IPS-NIHi11 (cell line): ENCODE data around the gene KDM2A.

Experiments used
- DNase-seq: peaks from one replicate; pipeline ENCODE4 v3.0.0; 2012; ENCODE audit warnings: mixed read lengths, low spot score

Gene KDM2A

GRCh38 chr11:67273260-67273990 is 154.4 kb downstream of the KDM2A start:
- DNase-seq: no peak

DNA sequence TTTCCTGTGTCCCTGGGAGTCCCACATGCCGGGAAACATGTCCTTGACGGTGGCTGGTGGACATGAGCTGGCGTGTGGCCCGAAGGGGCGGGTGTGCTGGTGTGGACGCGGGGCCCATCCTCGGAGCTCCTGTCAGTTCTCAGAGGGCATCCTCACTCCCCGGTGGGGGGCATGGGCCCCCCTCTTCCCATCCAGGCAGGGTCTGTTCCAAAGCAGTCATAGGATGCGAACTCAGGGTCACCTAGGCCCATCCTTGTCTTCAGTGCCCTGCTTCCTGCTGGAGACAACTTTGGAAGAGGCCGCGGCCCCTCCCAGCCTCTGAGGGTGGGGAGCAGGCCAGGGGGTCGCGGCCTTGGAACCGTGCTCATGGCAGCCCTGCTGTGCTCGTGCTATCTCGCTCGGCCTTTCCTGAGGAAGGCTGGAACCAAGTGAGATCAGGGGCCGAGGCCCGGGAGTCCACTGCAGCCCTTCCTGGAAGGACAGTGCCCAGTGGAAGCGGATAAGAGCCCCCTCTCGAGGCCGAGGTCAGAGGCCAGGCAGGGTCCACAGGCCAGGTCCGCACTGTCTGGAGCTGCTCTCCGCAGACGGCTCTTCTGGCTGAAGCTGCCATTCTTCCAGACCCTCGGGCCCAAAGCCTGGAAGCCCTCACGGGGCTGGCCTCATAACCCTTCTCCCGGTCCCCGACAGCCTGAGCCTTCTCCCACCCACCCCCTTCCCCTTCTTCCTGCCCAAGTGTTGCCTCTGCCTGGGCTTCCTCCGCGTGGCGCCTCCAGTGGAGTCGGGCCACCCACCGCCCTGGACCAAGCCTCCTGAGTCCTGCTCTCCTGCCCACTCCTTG is 155.9 kb downstream of the KDM2A start:
- DNase-seq: no peak

DNA sequence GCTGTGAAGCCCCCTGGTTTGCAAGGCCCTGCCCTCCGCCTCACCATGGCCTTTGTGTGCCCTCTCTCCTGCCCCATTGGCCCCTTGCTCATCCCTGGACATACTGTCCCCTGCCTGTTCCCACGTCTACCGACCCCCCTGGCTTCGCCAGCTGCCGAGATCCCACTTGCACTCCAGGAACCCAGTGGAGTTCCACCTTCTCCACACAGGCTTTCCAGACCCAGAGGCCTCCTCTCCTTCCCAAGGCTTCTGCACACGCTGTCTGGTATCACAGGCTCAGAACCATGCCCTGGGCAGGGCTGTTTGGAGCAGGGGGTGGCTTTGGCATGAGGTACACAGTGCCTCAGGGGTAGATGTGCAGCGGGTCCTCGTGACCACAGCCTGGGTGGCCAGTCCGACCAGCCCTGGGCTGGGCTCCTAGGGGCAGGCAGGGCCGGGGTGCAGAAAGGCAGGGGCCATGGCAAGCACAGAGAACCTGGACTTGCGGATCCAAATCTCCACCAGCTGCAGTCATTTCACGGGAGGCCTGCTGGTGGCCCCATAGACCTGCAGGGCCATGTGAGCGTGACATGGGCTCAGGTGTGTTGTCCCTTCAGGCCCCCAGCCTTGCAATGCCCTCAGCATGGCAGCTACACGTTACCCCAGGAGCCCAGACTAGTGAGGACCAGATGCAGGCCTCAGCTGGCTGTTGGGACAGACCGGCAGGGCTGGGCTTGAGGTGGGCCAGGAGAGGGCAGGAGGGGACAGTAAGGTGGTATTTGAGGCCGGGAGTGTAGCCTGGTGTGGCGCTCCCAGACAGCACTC is 156.7 kb downstream of the KDM2A start:
- no peak for DNase-seq

DNA sequence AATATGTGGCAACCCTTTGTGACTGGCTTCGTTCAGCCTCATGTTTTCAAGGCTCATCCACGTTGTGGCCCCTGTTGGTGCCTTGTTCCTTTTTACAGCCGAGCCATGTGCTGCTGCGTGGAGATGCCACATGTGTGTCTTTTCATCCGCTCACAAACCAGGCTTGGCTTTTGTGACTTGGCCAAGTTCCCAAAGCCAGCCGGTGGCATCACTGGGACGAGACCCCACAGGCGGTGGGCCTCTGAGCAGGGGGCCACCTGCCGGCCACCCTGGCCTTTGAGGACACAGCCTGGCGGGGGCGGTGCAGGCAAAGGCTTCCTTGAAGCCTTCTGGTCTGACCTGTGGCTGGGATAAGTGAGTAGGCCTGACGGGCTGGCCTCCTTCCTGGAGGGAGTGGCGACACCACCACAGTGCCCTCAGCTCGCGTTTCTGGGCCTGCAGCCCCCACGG is 157.7 kb downstream of the KDM2A start:
- DNase-seq: no peak

DNA sequence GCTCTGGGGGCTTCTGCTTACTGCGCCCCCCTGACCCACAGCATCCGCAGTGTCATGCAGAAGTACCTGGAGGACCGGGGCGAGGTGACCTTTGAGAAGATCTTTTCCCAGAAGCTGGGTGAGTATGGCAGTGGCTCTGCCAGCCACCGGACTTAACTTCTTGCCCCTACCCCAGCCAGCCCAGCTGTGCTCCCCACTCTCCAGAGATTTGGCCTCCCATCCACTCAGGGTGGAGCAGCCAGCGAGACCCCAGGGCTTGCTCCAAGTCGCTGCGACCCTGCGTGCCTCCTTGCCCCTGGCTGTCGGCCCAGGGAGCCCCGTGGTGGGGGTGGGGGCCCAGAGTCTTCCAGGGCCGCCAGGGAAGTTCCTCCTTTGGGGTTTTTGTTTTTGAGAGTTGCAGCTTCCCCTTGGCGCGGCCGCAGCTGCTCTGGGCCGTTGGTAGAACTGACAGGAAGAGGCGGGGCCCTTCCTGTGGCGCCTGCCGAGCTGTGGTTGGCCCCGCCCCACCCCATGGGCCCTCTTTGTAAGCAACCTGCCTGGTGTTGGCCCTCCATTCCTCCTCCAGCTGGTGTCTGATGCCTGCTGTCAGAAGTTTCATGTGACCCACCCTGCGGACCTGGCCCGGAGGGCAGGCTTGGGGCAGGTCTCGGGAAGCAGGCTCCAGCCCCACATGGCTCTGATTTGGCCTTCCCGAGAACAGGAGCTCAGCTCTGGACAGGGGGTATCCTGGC is 158.3 kb downstream of the KDM2A start:
- DNase-seq: peak; percentile 84

- DNase-seq: no peak
Measured at GRCh38 chr11:67278135-67278938, 159.3 kb downstream of the KDM2A start.

- DNase-seq: no peak
Measured at GRCh38 chr11:67278939-67279588, 160.0 kb downstream of the KDM2A start.

DNA sequence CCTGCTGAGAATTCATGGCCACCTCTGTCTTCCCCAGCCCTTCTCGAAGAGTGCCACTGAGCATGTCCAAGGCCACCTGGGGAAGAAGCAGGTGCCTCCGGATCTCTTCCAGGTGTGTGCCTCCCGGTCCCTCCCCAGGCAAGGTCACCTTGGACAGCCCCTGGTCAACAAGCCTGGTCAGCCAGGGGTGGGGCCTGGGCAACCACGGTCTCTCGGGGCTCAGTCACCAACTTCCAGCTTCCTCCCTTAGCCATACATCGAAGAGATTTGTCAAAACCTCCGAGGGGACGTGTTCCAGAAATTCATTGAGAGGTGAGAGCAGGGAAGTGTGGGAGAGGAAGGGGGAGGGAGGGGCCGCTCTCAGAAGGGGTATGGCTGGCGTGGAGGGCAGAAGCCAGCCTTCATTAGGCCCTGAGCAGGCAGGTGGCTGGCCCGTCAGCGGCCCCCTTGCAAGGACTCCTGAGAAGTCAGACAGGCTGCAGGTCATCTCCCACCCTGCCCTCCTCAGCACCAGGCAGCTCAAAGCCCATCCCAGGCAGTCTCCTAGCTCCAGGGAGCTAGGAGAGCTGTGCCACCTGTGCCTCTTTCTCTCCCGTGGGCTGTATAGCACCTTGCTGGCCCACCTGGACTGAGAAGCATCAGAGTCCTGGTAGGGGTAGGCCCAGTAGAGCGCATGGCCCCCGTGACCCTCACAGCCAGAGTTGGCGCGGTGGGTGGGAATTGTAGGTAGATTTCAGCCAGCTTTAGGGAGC is 160.7 kb downstream of the KDM2A start:
- DNase-seq: no peak

- DNase-seq: no peak
Measured at GRCh38 chr11:67280341-67280787, 161.3 kb downstream of the KDM2A start.

DNA sequence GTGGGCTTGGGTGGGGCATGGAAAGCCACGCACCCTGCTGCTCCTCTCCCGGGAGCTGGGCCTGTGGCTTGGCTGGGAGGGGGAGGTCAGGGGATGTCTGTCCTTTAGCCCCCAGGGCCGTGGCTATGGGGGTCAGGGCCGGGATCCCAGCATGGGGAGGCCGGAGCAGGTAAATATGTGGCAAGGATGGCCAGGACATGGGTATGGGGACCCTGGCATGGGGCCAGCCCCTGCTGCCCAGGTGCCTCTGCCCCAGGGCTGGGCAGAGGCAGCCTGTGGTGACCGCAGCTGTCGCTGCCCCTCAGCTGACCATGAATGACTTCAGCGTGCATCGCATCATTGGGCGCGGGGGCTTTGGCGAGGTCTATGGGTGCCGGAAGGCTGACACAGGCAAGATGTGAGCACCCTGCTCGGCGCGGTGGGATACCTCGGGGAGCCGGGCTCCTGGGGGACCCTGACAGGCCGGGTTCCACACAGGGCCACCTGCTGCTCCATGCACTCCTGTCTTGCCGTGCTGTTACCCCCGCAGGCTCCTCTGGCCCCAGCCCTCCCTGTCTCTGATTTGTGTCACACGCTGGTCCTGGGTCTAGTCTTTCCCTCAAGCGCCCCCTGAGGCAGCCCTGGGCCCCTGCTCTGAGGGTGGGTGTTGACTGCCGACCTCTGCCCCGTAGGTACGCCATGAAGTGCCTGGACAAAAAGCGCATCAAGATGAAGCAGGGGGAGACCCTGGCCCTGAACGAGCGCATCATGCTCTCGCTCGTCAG is 161.9 kb downstream of the KDM2A start:
- no peak for DNase-seq

- DNase-seq: no peak
Measured at GRCh38 chr11:67281552-67282150, 162.6 kb downstream of the KDM2A start.

DNA sequence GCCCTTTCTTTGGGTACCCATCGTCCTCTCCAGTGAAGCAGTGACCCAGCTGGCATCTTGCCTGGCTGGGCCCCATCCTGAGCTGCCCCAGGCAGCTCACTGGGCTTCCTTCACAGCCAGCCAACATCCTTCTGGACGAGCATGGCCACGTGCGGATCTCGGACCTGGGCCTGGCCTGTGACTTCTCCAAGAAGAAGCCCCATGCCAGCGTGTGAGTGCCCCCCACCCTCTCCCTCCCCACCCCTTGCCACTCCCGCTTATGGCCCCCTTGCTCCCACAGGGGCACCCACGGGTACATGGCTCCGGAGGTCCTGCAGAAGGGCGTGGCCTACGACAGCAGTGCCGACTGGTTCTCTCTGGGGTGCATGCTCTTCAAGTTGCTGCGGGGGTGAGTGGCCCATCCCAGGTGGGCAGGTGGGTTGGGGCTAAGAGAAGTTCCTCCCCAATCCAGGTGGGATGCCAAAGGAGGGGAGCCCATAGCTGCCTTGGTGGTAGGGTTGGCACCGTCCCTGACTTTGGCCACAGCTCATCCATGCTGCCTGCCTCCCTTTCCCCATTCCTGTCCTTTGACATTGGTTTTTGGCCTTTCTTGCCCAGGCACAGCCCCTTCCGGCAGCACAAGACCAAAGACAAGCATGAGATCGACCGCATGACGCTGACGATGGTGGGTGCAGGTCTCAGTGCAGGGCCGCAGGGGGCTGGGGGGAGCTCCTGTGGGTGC is 163.3 kb downstream of the KDM2A start:
- DNase-seq: no peak

- DNase-seq: no peak
Measured at GRCh38 chr11:67282876-67283371, 163.9 kb downstream of the KDM2A start.

GRCh38 chr11:67283481-67283963 is 164.5 kb downstream of the KDM2A start:
- no peak for DNase-seq

DNA sequence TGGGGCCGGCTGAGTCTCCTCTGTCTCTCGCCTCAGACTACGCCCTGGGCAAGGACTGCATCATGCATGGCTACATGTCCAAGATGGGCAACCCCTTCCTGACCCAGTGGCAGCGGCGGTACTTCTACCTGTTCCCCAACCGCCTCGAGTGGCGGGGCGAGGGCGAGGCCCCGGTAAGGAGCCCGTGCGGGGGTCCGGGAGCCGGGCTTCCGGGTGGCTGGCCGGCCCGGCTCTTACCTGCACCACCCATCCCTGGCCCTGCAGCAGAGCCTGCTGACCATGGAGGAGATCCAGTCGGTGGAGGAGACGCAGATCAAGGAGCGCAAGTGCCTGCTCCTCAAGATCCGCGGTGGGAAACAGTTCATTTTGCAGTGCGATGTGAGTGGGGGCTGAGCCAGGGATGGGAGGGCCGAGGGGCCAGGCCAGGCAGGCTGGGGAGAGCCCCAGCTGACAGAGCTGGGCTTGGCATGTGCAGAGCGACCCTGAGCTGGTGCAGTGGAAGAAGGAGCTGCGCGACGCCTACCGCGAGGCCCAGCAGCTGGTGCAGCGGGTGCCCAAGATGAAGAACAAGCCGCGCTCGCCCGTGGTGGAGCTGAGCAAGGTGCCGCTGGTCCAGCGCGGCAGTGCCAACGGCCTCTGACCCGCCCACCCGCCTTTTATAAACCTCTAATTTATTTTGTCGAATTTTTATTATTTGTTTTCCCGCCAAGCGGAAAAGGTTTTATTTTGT is 165.9 kb downstream of the KDM2A start:
- DNase-seq: no peak
